ENCODE measurements around the gene FATE1.
"Not testable (repeated sequence)": the region's sequence is repeated elsewhere in the genome, so short reads cannot be mapped to it uniquely, and the experiment has no call there.

The FATE1 gene, protein sequence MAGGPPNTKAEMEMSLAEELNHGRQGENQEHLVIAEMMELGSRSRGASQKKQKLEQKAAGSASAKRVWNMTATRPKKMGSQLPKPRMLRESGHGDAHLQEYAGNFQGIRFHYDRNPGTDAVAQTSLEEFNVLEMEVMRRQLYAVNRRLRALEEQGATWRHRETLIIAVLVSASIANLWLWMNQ

DNA sequence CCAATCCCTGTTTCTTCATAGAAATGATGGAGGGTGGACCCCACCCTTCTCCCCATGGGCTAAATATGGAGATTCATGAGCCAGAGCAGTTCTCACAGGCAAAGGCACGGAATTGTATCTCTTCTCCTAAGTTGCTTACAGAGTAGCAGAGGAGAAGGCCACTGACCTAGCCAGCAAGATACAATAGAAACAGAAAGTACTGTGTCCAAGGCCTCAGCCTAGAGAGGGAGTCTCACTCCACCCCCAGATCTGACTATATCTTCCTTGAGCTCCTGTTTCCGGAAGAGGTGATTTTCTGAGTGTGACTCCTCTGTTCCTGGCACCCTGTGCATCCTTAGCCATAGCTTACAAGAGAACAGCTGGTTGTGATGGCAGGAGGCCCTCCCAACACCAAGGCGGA is at the start of gene FATE1:
Gene FATE1 (plus strand): TSS at position 284 of the 400 bp plus-strand sequence. CDS start 85 bp downstream, at position 369.
- no peak for DNase-seq (ENCODE audit: low read depth in 1 of 2, low spot score in 1 of 2)

GRCh38 chrX:151675121-151675746 is 40.6 kb upstream of the FATE1 start:
- DNase-seq (ENCODE audit: low read depth in 1 of 2, low spot score in 1 of 2), result no peak

GRCh38 chrX:151676196-151676595 is 39.6 kb upstream of the FATE1 start:
- DNase-seq (ENCODE audit: low read depth in 1 of 2, low spot score in 1 of 2), result no peak

- DNase-seq (ENCODE audit: low read depth in 1 of 2, low spot score in 1 of 2), result no peak
Observed at GRCh38 chrX:151679798-151680402, 35.9 kb upstream of the FATE1 start.

- peak; percentile 3 to 30 for DNase-seq (ENCODE audit: low read depth in 1 of 2, low spot score in 1 of 2)
Observed at GRCh38 chrX:151680805-151681204, 35.0 kb upstream of the FATE1 start.

GRCh38 chrX:151687635-151688034 is 28.2 kb upstream of the FATE1 start:
- DNase-seq (ENCODE audit: low read depth in 1 of 2, low spot score in 1 of 2), result no peak

- DNase-seq (ENCODE audit: low read depth in 1 of 2, low spot score in 1 of 2), result no peak
Observed at GRCh38 chrX:151688695-151689094, 27.1 kb upstream of the FATE1 start.

DNA sequence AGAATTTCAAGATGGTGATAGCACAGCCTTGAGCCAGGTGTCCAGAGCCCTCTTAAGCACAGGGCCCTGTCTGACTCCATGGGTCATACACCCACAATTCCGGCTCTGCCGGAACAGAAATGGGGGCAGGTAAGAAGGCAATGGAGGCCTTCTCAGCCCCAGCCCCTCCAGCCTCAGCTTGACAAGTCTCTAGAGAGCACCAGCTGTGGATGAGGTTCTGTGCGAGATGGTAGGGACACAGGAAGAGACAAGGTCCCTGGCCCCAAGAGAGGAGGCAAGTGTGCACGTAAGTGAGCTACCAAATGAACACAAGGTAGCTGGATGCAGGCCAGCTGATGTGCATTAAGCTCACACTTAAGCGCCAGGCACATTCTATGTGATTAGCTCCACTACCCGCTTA is 23.0 kb upstream of the FATE1 start:
- DNase-seq (ENCODE audit: low read depth in 1 of 2, low spot score in 1 of 2), result no peak

- DNase-seq (ENCODE audit: low read depth in 1 of 2, low spot score in 1 of 2), result no peak
Observed at GRCh38 chrX:151694121-151694520, 21.7 kb upstream of the FATE1 start.

GRCh38 chrX:151694661-151695582 is 20.9 kb upstream of the FATE1 start, which contains the start of gene PRRG3:
PRRG3 (plus strand) TSS chrX:151695458; CDS start chrX:151698815, 3,357 bp downstream.
- no peak for DNase-seq (ENCODE audit: low read depth in 1 of 2, low spot score in 1 of 2)

GRCh38 chrX:151695583-151696340 is 20.1 kb upstream of the FATE1 start:
- no peak for DNase-seq (ENCODE audit: low read depth in 1 of 2, low spot score in 1 of 2)

DNA sequence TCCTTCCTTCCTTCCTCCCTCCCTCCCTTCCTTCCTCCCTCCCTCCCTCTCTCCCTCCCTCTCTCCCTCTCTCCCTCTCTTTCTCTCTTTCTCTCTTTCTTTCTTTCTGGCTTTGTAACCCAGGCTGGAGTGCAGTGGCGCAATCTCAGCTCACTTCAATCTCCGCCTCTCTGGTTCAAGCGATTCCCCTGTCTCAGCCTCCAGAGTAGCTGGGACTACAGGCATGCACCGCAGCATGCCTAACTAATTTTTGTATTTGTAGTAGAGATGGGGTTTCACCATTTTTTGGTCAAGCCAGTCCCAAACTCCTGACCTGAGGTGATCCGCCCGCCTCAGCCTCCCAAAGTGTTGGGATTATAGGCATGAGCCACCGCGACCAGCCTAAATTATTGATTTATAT is 18.8 kb upstream of the FATE1 start:
- not testable (repeated sequence) for DNase-seq (ENCODE audit: low read depth in 1 of 2, low spot score in 1 of 2)

- DNase-seq (ENCODE audit: low read depth in 1 of 2, low spot score in 1 of 2), result no peak
Observed at GRCh38 chrX:151697522-151697921, 18.3 kb upstream of the FATE1 start.

DNA sequence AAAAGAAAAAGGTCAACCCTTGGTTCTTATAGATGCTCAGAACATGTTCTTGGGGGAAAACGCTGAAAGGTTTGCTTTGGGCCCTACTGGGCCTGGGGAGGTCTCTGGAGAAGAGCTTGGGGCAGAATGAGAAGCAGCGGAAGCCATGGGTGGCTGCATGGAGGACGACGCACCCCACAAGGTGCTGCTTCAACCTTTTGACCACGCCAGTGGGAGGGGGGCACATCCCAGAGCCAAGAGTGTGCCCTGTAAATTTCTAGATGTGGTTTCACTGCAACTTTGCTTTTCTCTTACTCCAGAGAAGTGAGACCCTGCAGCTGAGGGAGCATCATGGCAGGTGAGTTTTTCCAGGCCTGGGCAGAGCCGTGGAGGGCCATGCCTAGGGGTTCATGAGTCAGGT is 17.4 kb upstream of the FATE1 start:
- DNase-seq (ENCODE audit: low read depth in 1 of 2, low spot score in 1 of 2), result no peak

DNA sequence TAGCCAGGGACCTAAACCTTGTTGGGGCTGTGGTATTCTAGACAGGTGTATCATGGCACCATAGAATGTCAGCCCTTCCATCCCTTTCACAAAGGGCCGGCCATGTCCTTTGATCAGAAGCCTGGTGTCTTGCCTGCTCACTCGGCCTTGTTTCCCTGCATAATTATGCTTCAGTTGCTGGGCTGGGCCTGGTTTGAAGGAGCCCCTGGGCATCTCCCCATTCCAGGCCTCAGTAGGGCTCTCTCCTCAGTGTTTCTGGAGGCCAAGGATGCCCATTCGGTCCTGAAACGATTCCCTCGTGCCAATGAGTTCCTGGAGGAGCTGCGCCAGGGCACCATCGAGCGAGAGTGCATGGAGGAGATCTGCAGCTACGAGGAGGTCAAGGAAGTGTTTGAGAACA is 16.1 kb upstream of the FATE1 start:
- DNase-seq (ENCODE audit: low read depth in 1 of 2, low spot score in 1 of 2), result no peak

DNA sequence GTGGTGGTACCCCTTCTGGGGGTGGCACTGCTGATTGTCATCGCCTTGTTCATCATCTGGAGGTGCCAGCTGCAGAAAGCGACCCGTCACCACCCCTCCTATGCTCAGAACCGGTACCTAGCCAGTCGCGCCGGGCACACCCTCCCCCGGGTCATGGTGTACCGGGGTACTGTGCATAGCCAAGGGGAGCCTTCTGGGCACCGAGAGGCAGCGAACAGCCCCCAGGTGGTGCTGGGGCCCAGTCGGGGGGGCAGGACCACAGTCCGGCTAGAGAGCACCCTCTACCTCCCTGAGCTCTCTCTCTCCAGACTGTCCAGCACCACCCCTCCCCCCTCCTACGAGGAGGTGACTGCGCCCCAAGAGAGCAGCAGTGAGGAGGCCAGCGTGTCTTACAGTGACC is 15.3 kb upstream of the FATE1 start:
- DNase-seq (ENCODE audit: low read depth in 1 of 2, low spot score in 1 of 2), result no peak

DNA sequence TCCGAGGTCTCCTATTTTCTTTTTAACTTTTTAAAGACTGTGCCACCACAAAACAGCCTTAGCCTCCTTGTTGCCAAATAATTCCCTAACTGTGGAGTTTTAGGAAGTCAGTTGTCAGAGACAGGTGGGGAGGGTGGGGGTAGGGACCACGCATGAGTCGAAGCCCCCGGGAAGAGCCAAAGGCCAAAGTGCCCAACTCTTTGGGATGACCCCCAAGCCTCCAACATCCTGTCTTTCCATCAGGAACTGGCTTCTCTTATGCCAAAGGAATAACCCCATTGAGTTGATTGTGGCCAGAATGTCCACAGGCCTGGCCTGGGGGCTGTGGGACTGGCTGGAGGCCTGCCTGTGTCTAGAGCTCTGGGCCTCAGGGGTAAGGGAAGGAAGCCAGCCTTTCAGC is 14.8 kb upstream of the FATE1 start:
- no peak for DNase-seq (ENCODE audit: low read depth in 1 of 2, low spot score in 1 of 2)

DNA sequence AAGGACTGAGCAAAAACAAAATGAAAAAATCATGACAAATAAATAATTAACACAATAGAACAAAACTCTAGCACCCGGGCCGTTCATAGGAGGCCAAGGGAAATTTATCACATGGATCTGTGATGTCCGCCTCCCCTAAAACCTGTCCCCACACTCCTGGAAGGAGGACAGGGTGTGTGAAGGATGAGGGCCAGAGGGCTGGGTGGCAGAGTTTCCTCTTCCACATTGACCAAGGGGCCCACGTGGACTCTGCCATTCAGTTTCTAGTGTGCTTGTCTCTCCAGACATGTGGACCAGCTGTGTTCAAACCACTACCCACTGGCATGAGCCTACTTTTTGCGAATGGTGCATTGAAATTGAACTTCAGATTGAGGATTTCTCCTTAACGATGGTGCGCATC is 14.3 kb upstream of the FATE1 start:
- no peak for DNase-seq (ENCODE audit: low read depth in 1 of 2, low spot score in 1 of 2)

DNA sequence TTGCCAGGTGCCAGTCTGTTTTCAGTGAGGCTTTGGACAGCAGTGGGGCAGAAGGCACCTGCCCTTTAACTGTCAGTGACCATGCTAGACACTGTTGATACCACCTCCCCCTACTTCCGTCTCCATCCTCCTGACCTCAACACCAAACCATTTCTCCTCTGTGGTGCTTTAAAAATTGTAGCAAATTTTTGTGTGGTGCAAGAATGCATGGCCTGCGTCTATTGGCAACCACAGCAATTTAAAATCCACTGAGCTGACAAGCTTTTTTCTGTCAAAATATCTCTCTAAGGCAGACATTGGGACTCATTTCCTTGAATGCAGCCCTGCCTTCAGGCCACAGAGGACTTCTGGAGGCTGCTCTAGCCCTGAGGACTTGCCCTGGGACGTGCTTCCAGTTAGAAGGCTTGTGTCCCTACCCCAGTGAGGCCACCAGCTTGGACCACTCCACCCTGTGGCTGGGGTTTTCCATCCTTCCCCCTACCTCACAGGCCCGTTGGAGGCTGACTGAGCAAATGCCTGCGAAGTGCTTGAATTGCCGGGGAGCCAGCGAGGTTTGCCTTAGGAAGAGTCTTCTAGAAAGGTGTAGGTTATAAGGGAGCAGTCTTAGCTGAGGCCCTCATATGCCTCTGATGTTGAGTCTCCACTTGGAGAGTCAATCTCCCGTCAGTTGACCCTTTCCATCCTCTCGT is 13.7 kb upstream of the FATE1 start:
- DNase-seq (ENCODE audit: low read depth in 1 of 2, low spot score in 1 of 2), result no peak

DNA sequence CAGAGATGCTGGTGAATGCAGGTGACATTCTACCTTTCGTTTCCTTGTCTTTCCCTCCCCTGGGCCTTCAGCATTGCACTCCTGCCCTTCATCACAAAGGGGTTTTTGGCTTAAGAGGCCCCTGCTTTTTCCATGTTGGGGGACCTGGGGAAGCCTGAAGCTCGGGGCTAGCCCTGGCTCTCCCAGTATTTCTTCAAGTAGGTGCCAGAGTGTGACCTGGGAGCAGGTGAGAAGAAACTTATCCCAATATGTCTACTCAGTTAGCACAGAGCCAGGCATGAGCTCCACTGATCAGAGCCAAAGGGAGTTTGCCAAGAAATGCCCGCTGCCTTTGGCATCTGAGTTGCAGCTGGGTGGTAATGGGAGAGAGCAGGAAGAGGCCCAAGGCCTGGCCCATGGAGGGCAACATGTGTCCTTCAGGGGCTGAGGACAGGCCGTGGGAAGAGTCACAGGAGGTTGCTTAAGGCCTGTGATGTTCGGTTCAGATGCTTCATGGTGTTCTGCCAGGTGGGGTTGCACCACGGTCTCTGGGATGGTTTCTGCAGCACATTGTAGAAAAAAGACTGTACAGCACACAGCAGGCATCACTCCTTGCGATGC is 13.0 kb upstream of the FATE1 start:
- DNase-seq (ENCODE audit: low read depth in 1 of 2, low spot score in 1 of 2), result no peak

Data from stimulated activated CD4-positive, alpha-beta T cell treated with anti-CD3 and anti-CD28 coated beads, Interleukin-15, amount 100 ng/mL, for 1 hour (primary cell).